Activated T-helper 17 cell treated with anti-CD3 and anti-CD28 coated beads, Interleukin-2, amount 50 U/mL, for 72 hours (primary cell): ENCODE data around the gene TXNDC17. TPM values are rescaled to one million over a fixed set of nuclear protein-coding genes. Genes with fewer than 3 reads are reported as not detected.
"Not testable (repeated sequence)": the region's sequence is repeated elsewhere in the genome, so short reads cannot be mapped to it uniquely, and the experiment has no call there.

Experiments used
- ATAC-seq: fragments of 150-1000 bp; cut with Tn5 transposase; replicated peaks from 2 replicates; pipeline ENCODE4 v1.10.0; 2021; ENCODE audit warnings: mild to moderate bottlenecking, moderate library complexity
- H3K27ac Mint-ChIP-seq: one replicate; pipeline ENCODE4 v1.8.0; 2022; ENCODE audit warnings: mixed read lengths
- H3K27me3 Mint-ChIP-seq: one replicate; pipeline ENCODE4 v1.8.0; 2022; ENCODE audit warnings: mixed read lengths
- H3K36me3 Mint-ChIP-seq: one replicate; pipeline ENCODE4 v1.8.0; 2022; ENCODE audit warnings: low read depth, mild to moderate bottlenecking, mixed read lengths
- H3K4me1 Mint-ChIP-seq: one replicate; pipeline ENCODE4 v1.8.0; 2022; ENCODE audit warnings: mixed read lengths
- H3K4me3 Mint-ChIP-seq: one replicate; pipeline ENCODE4 v1.8.0; 2022; ENCODE audit warnings: mild to moderate bottlenecking, mixed read lengths
- H3K9me3 Mint-ChIP-seq: one replicate; pipeline ENCODE4 v1.8.0; 2022; ENCODE audit warnings: mixed read lengths
- total RNA-seq, 2 donors: library from RNA; stranded (reverse); gene quantifications; one replicate each; pipeline ENCODE4 v1.2.3, GENCODE V29; 2022

The TXNDC17 gene
- total RNA-seq, 2 donors from 2014 or later, result 114 to 160 TPM

GRCh38 chr17:6661464-6661848 is 20.6 kb downstream of the TXNDC17 start:
- Mint-ChIP-seq H3K9me3 (no peaks in the 10 kb centered on the region), H3K36me3 (peaks cover 5% of the 10 kb centered on the region), H3K27me3 (no peaks in the 10 kb centered on the region), H3K4me1 (peaks cover 28% of the 10 kb centered on the region), H3K4me3 (peak overlapping the region; percentile 19), H3K27ac (no peak overlapping the region)
- no peak for ATAC-seq

- not testable (repeated sequence) for H3K27me3 Mint-ChIP-seq, H3K9me3 Mint-ChIP-seq, H3K27ac Mint-ChIP-seq, H3K4me3 Mint-ChIP-seq, ATAC-seq, H3K36me3 Mint-ChIP-seq
- peaks cover 22% of the 10 kb centered on the region for H3K4me1 Mint-ChIP-seq
These were observed 22.3 kb downstream of the TXNDC17 start for GRCh38 chr17:6663200-6663599.

- Mint-ChIP-seq H3K27ac (no peak overlapping the region), H3K27me3 (no peaks in the 10 kb centered on the region), H3K36me3 (peaks cover 5% of the 10 kb centered on the region)
These were observed 25.2 kb downstream of the TXNDC17 start for GRCh38 chr17:6666077-6666521.

GRCh38 chr17:6666557-6666956 is 25.7 kb downstream of the TXNDC17 start:
- Mint-ChIP-seq H3K4me1 (no peaks in the 10 kb centered on the region), H3K27me3 (no peaks in the 10 kb centered on the region), H3K9me3 (no peaks in the 10 kb centered on the region), H3K36me3 (peaks cover 5% of the 10 kb centered on the region), H3K27ac (no peak overlapping the region), H3K4me3 (no peak overlapping the region)
- ATAC-seq, result no peak

More at GRCh38 chr17:6666077-6666521, 25.2 kb downstream of the TXNDC17 start:
- no peak overlapping the region for H3K4me3 Mint-ChIP-seq
- ATAC-seq, result peak; percentile 76
- peaks cover 3% of the 10 kb centered on the region for H3K4me1 Mint-ChIP-seq
- no peaks in the 10 kb centered on the region for H3K9me3 Mint-ChIP-seq

- H3K27ac Mint-ChIP-seq, result no peak overlapping the region
- ATAC-seq, result no peak
- no peaks in the 10 kb centered on the region for H3K4me1 Mint-ChIP-seq
- H3K36me3 Mint-ChIP-seq, result peaks cover 5% of the 10 kb centered on the region
- H3K27me3 Mint-ChIP-seq, result no peaks in the 10 kb centered on the region
- H3K4me3 Mint-ChIP-seq, result no peak overlapping the region
- no peaks in the 10 kb centered on the region for H3K9me3 Mint-ChIP-seq
These were observed 26.7 kb downstream of the TXNDC17 start for GRCh38 chr17:6667516-6667915.

- Mint-ChIP-seq H3K27ac (no peak overlapping the region), H3K4me3 (no peak overlapping the region), H3K27me3 (no peaks in the 10 kb centered on the region), H3K9me3 (no peaks in the 10 kb centered on the region), H3K36me3 (no peaks in the 10 kb centered on the region), H3K4me1 (no peaks in the 10 kb centered on the region)
- no peak for ATAC-seq
These were observed 27.4 kb downstream of the TXNDC17 start for GRCh38 chr17:6668219-6668618.

- Mint-ChIP-seq H3K4me1 (no peaks in the 10 kb centered on the region), H3K36me3 (no peaks in the 10 kb centered on the region), H3K9me3 (no peaks in the 10 kb centered on the region), H3K27me3 (no peaks in the 10 kb centered on the region), H3K4me3 (no peak overlapping the region), H3K27ac (no peak overlapping the region)
- no peak for ATAC-seq
These were observed 28.0 kb downstream of the TXNDC17 start for GRCh38 chr17:6668727-6669425.

GRCh38 chr17:6669479-6670212 is 28.8 kb downstream of the TXNDC17 start:
- Mint-ChIP-seq H3K4me3 (no peak overlapping the region), H3K9me3 (no peaks in the 10 kb centered on the region), H3K27me3 (no peaks in the 10 kb centered on the region), H3K36me3 (no peaks in the 10 kb centered on the region), H3K4me1 (no peaks in the 10 kb centered on the region), H3K27ac (no peak overlapping the region)
- ATAC-seq, result peak; percentile 43

GRCh38 chr17:6670571-6670970 is 29.7 kb downstream of the TXNDC17 start:
- no peak for ATAC-seq
- Mint-ChIP-seq H3K27ac (no peak overlapping the region), H3K36me3 (no peaks in the 10 kb centered on the region), H3K27me3 (no peaks in the 10 kb centered on the region), H3K9me3 (no peaks in the 10 kb centered on the region), H3K4me1 (no peaks in the 10 kb centered on the region), H3K4me3 (no peak overlapping the region)

- Mint-ChIP-seq H3K27ac (no peak overlapping the region), H3K4me3 (no peak overlapping the region), H3K27me3 (no peaks in the 10 kb centered on the region), H3K4me1 (no peaks in the 10 kb centered on the region), H3K9me3 (no peaks in the 10 kb centered on the region), H3K36me3 (no peaks in the 10 kb centered on the region)
- ATAC-seq, result no peak
These were observed 30.1 kb downstream of the TXNDC17 start for GRCh38 chr17:6670999-6671398.

- H3K36me3 Mint-ChIP-seq, result no peaks in the 10 kb centered on the region
- H3K27me3 Mint-ChIP-seq, result no peaks in the 10 kb centered on the region
- H3K27ac Mint-ChIP-seq, result no peak overlapping the region
- no peak overlapping the region for H3K4me3 Mint-ChIP-seq
- no peaks in the 10 kb centered on the region for H3K4me1 Mint-ChIP-seq
- no peaks in the 10 kb centered on the region for H3K9me3 Mint-ChIP-seq
- ATAC-seq, result no peak
These were observed 30.6 kb downstream of the TXNDC17 start for GRCh38 chr17:6671431-6671830.

- no peaks in the 10 kb centered on the region for H3K36me3 Mint-ChIP-seq
- H3K9me3 Mint-ChIP-seq, result no peaks in the 10 kb centered on the region
- H3K27me3 Mint-ChIP-seq, result peaks cover 7% of the 10 kb centered on the region
- no peak overlapping the region for H3K4me3 Mint-ChIP-seq
- H3K27ac Mint-ChIP-seq, result no peak overlapping the region
- ATAC-seq, result no peak
- H3K4me1 Mint-ChIP-seq, result peaks cover 4% of the 10 kb centered on the region
These were observed 33.7 kb downstream of the TXNDC17 start for GRCh38 chr17:6674586-6674985.

GRCh38 chr17:6675201-6675825 is 34.5 kb downstream of the TXNDC17 start:
- Mint-ChIP-seq H3K4me3 (no peak overlapping the region), H3K36me3 (no peaks in the 10 kb centered on the region), H3K27ac (no peak overlapping the region), H3K4me1 (peaks cover 4% of the 10 kb centered on the region), H3K27me3 (peaks cover 11% of the 10 kb centered on the region), H3K9me3 (no peaks in the 10 kb centered on the region)
- ATAC-seq, result no peak

- Mint-ChIP-seq H3K36me3 (no peaks in the 10 kb centered on the region), H3K27ac (no peak overlapping the region), H3K27me3 (peaks cover 16% of the 10 kb centered on the region), H3K4me1 (peaks cover 4% of the 10 kb centered on the region), H3K4me3 (no peak overlapping the region), H3K9me3 (no peaks in the 10 kb centered on the region)
- ATAC-seq, result no peak
These were observed 35.9 kb downstream of the TXNDC17 start for GRCh38 chr17:6676802-6677157.
